ENCODE data around the gene DR1.

- TF ChIP-seq CTCF (IDR thresholded peaks at IDR 0.05), result no peak
- no peak for TF ChIP-seq POLR2A (IDR thresholded peaks at IDR 0.05)
Measured at GRCh38 chr1:93302078-93302477, 43.6 kb upstream of the DR1 start.

Measured in right lobe of liver (tissue), 4 donors.